SK-N-SH (cell line): ENCODE results near the gene MEF2C. TPM values are rescaled to one million over a fixed set of nuclear protein-coding genes. Genes with fewer than 3 reads are reported as not detected.

Source experiments
- CTCF ChIA-PET: fragments of 300-600, 350-600 bp; formaldehyde crosslinking; extraction: SDS; loops from one replicate; lab custom pipeline; 2021; lab: Yijun Ruan, JAX
- POLR2A ChIA-PET: fragments of 350-600 bp; sonication (Branson Sonifier 250); formaldehyde crosslinking; extraction: SDS; loops from one replicate; lab custom pipeline; 2020; ENCODE audit warnings: antibody characterized with exemption, inconsistent platforms; lab: Yijun Ruan, JAX
- DNase-seq: peaks from one replicate; pipeline ENCODE4 v3.0.0; 2012
- H2AFZ ChIP-seq: fragments of 200-600 bp; sonication (generic); 2 replicates; pipeline ENCODE4 v1.8.1; 2016; ENCODE audit warnings: antibody characterized with exemption, mild to moderate bottlenecking, low read depth
- H3F3A ChIP-seq: fragments of 200-600 bp; sonication (generic); replicated peaks from 2 replicates; pipeline ENCODE3; 2016; ENCODE audit warnings: antibody characterized with exemption, mild to moderate bottlenecking; ENCODE audit not compliant: insufficient read depth
- H3K27ac ChIP-seq, 2 experiments: fragments of 200-500 bp in 1 of 2; fragments of 200-600 bp in 1 of 2; sonication (Bioruptor generic) in 1 of 2; sonication (generic), shearing (Covaris generic) in 1 of 2; 2 replicates each; pipeline versions ENCODE4 v1.5.1 to v1.6.1; 2014 to 2016; ENCODE audit warnings: low read depth in 2 of 2, inconsistent platforms in 1 of 2, low read length in 1 of 2, mild to moderate bottlenecking in 1 of 2, mixed read lengths in 1 of 2
- H3K27me3 ChIP-seq: fragments of 200-600 bp; sonication (generic), shearing (Covaris generic); 2 replicates; pipeline ENCODE4 v1.6.1; 2016; ENCODE audit warnings: mixed run types; ENCODE audit not compliant: insufficient read depth
- H3K36me3 ChIP-seq, 2 experiments: fragments of 200-500 bp in 1 of 2; fragments of 200-600 bp in 1 of 2; sonication (Bioruptor generic) in 1 of 2; sonication (generic) in 1 of 2; replicated peaks in 1 of 2; 2 replicates each; pipeline versions ENCODE3 to v1.5.1; 2014 to 2016; ENCODE audit warnings: low read length in 1 of 2, mild to moderate bottlenecking in 1 of 2; ENCODE audit not compliant: insufficient read depth in 2 of 2, control insufficient read depth in 1 of 2
- H3K4me1 ChIP-seq, 2 experiments: fragments of 200-500 bp in 1 of 2; fragments of 200-600 bp in 1 of 2; sonication (Bioruptor generic) in 1 of 2; sonication (generic), shearing (Covaris generic) in 1 of 2; 2 replicates each; pipeline versions ENCODE4 v1.5.1 to v1.6.1; 2014 to 2016; ENCODE audit warnings: low read depth in 1 of 2, low read length in 1 of 2, mixed run types in 1 of 2; ENCODE audit not compliant: insufficient read depth in 2 of 2, control insufficient read depth in 1 of 2
- H3K4me2 ChIP-seq: fragments of 200-600 bp; sonication (generic), shearing (Covaris generic); 2 replicates; pipeline ENCODE4 v1.6.1; 2017; ENCODE audit warnings: mixed run types
- H3K4me3 ChIP-seq, 2 experiments: fragments of 200-500 bp in 1 of 2; fragments of 200-600 bp in 1 of 2; sonication (Bioruptor generic) in 1 of 2; sonication (generic), shearing (Covaris generic) in 1 of 2; 2 replicates each; pipeline versions ENCODE4 v1.5.1 to v1.8.1; 2014 to 2016; ENCODE audit warnings: low read depth in 2 of 2, inconsistent platforms in 1 of 2, low read length in 1 of 2, mild to moderate bottlenecking in 1 of 2, mixed read lengths in 1 of 2, moderate library complexity in 1 of 2
- H3K79me2 ChIP-seq: fragments of 200-600 bp; sonication (generic); 2 replicates; pipeline ENCODE4 v1.8.1; 2017; ENCODE audit warnings: mild to moderate bottlenecking; ENCODE audit not compliant: insufficient read depth
- H3K9ac ChIP-seq: fragments of 200-600 bp; sonication (generic); 2 replicates; pipeline ENCODE4 v1.6.1; 2017; ENCODE audit warnings: mixed run types
- H3K9me2 ChIP-seq: fragments of 200-600 bp; sonication (generic); 2 replicates; pipeline ENCODE4 v1.6.1; 2017; ENCODE audit warnings: mixed run types
- H3K9me3 ChIP-seq: fragments of 200-600 bp; sonication (generic); 2 replicates; pipeline ENCODE4 v1.6.1; 2017; ENCODE audit warnings: mixed run types, mild to moderate bottlenecking, moderate library complexity
- H4K20me1 ChIP-seq: fragments of 200-600 bp; sonication (generic); 2 replicates; pipeline ENCODE4 v1.6.1; 2017; ENCODE audit warnings: mild to moderate bottlenecking, mixed run types; ENCODE audit not compliant: insufficient read depth
- CHD2 ChIP-seq: fragments of 150-350 bp; IDR thresholded peaks from 2 replicates; pipeline ENCODE4 v1.6.1; 2018; ENCODE audit warnings: low read length; ENCODE audit not compliant: partially characterized antibody
- ELF1 ChIP-seq: IDR thresholded peaks from 2 replicates; pipeline ENCODE4 v1.4.0; 2012
- EP300 ChIP-seq, 2 experiments: IDR thresholded peaks; 2 replicates each; pipeline versions ENCODE4 v1.4.0 to v1.6.1; 2012; ENCODE audit warnings: borderline replicate concordance in 1 of 2, low read depth in 1 of 2, low read length in 1 of 2
- FOSL2 ChIP-seq: IDR thresholded peaks from 2 replicates; pipeline ENCODE4 v1.4.0; 2012; ENCODE audit warnings: low read depth, mild to moderate bottlenecking, moderate library complexity, borderline replicate concordance
- FOXJ3 ChIP-seq: sonication (generic); formaldehyde crosslinking; IDR thresholded peaks from 2 replicates; pipeline ENCODE4 v1.5.1; 2020; ENCODE audit warnings: mild to moderate bottlenecking, missing genetic modification reagents
- FOXM1 ChIP-seq: IDR thresholded peaks from 2 replicates; pipeline ENCODE4 v1.4.0; 2012; ENCODE audit warnings: low read depth, mild to moderate bottlenecking
- GABPA ChIP-seq: IDR thresholded peaks from 2 replicates; pipeline ENCODE4 v1.4.0; 2012; ENCODE audit warnings: low read depth, mild to moderate bottlenecking
- MXI1 ChIP-seq: IDR thresholded peaks from 2 replicates; pipeline ENCODE4 v1.6.1; 2012; ENCODE audit warnings: mild to moderate bottlenecking, low read depth, low read length, improper control_type of control experiment
- NFIC ChIP-seq: IDR thresholded peaks from 2 replicates; pipeline ENCODE4 v1.4.0; 2012; ENCODE audit warnings: borderline replicate concordance
- NRF1 ChIP-seq: IDR thresholded peaks from 2 replicates; pipeline ENCODE4 v1.6.1; 2012; ENCODE audit warnings: low read depth, mild to moderate bottlenecking, low read length
- PBX3 ChIP-seq: IDR thresholded peaks from 2 replicates; pipeline ENCODE4; 2012
- POLR2AphosphoS5 ChIP-seq: IDR thresholded peaks from 2 replicates; pipeline ENCODE4 v1.6.1; 2012; ENCODE audit warnings: low read depth, low read length
- RAD21 ChIP-seq: IDR thresholded peaks from 2 replicates; pipeline ENCODE4 v1.6.1; 2012; ENCODE audit warnings: mild to moderate bottlenecking, low read length
- RCOR1 ChIP-seq: fragments of 150-350 bp; IDR thresholded peaks from 2 replicates; pipeline ENCODE4 v1.6.1; 2017; ENCODE audit warnings: antibody characterized with exemption, low read length
- RXRA ChIP-seq: IDR thresholded peaks from 2 replicates; pipeline ENCODE4 v1.4.0; 2012; ENCODE audit warnings: low read depth, mild to moderate bottlenecking, borderline replicate concordance
- SMC3 ChIP-seq: IDR thresholded peaks from 2 replicates; pipeline ENCODE4 v1.6.1; 2012; ENCODE audit warnings: low read depth, low read length, improper control_type of control experiment
- TCF12 ChIP-seq: IDR thresholded peaks from 2 replicates; pipeline ENCODE4 v1.4.0; 2012
- YY1 ChIP-seq: IDR thresholded peaks from 2 replicates; pipeline ENCODE4 v1.4.0; 2012; ENCODE audit warnings: low read depth, mild to moderate bottlenecking
- WGBS: methylation state at CpG from one replicate; pipeline ENCODE4 v1.1.6; 2017; ENCODE audit warnings: low lambda C conversion rate; 5-methylcytosine and 5-hydroxymethylcytosine counted together
- polyA plus RNA-seq, 3 experiments: library from polyadenylated mRNA; depleted of rRNA; stranded (reverse); fragments of >200 nt; gene quantifications; 2 replicates each; pipeline ENCODE4 v1.2.3, GENCODE V29; 2012
- TF ChIP-seq, protein P1 (sequence below): IDR thresholded peaks from 2 replicates; pipeline ENCODE4 v1.4.0; 2012; ENCODE audit warnings: low read depth, borderline replicate concordance

The MEF2C gene
- polyA plus RNA-seq, 1 of the 3 experiments (the other 2 are of a cell fraction) = 1.2 TPM

DNA sequence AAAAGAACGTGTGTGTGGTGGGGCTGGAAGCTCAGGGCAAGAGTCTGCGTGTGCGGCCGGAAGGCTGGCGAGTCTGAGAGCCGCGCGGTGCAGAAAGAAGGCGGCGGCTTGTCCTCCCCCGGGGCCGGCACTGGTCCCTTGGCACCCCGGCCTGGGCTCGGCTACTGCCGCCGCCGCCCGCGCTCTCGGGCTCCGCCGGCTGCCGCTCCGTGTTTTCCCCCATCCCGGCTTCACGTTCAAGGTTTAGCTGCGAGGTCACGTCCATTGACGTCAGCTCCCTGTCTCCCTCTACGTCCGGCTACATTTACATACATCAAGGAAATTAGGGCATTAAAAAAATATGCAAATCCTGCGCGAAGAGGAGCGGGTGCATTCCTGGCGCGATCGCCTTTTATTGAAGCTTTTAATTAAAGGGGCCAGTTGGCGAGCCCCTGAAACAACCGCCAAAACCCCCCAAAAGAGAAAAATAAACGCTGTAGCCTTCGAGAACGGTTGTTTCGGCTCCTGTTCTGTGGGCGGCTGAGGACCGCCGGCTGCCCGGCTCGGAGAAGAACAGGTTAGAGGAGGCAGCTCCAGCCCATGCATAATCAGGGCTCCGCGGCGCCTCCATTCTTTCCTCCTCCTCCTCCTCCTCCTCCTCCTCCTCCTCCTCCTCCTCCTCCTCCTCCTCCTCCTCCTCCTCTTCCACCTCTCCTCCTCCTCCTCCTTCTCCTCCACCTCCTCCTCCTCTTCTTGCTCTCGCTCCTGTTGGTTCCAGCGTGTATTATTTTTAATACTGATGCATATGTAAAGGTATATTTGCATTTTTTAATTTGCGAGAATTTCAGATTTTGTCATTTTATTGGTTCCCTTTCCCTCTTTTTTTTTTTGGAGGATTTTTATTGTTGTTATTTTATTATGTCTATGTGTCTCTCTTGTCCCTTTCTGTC, 207.0 kb downstream of the MEF2C start:
- Histone ChIP-seq H3K79me2 (no peaks in the 10 kb centered on the region), H3K4me1 (peaks cover 6 to 15% of the 10 kb centered on the region in 2 experiments; a peak in 1 of 4 replicates), H2AFZ (no peak overlapping the region), H3K36me3 (no peaks in the 10 kb centered on the region), H3K9ac (no peak overlapping the region), H3K9me2 (no peaks in the 10 kb centered on the region), H3K9me3 (no peaks in the 10 kb centered on the region), H3K27ac (no peak overlapping the region), H3K27me3 (peaks cover 94% of the 10 kb centered on the region), H4K20me1 (no peaks in the 10 kb centered on the region), H3K4me3 (peak overlapping the region; percentile 31 to 37; a peak in 3 of 4 replicates), H3F3A (peaks cover 4% of the 10 kb centered on the region), H3K4me2 (peak overlapping the region; percentile 67)
- CTCF ChIA-PET = interaction anchor here (0.9 to 2.4 kb wide), 5 partner anchors 15 to 895 kb away, joined by 3 to 21 read pairs (median 3); no protein-coding TSS in a partner anchor
- POLR2A ChIA-PET = no interaction called here
- no peak for TF ChIP-seq MXI1
- TF ChIP-seq ELF1 = no peak
- TF ChIP-seq YY1 = no peak
- TF ChIP-seq TCF12 = no peak
- TF ChIP-seq PBX3 = no peak
- TF ChIP-seq FOXM1 = no peak
- TF ChIP-seq CHD2 = no peak
- TF ChIP-seq POLR2AphosphoS5 = no peak
- TF ChIP-seq RXRA = no peak
- TF ChIP-seq, protein P1, sequence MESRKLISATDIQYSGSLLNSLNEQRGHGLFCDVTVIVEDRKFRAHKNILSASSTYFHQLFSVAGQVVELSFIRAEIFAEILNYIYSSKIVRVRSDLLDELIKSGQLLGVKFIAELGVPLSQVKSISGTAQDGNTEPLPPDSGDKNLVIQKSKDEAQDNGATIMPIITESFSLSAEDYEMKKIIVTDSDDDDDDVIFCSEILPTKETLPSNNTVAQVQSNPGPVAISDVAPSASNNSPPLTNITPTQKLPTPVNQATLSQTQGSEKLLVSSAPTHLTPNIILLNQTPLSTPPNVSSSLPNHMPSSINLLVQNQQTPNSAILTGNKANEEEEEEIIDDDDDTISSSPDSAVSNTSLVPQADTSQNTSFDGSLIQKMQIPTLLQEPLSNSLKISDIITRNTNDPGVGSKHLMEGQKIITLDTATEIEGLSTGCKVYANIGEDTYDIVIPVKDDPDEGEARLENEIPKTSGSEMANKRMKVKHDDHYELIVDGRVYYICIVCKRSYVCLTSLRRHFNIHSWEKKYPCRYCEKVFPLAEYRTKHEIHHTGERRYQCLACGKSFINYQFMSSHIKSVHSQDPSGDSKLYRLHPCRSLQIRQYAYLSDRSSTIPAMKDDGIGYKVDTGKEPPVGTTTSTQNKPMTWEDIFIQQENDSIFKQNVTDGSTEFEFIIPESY = no peak
- TF ChIP-seq RCOR1 = no peak
- DNase-seq = peak; percentile 78
- 5% methylated on average over 40 of the region's 54 CpGs for WGBS

GRCh38 chr5:88675168-88675707, 207.7 kb downstream of the MEF2C start:
- H2AFZ ChIP-seq = 0 out of 2 replicates have a peak overlapping the region, but pooled peaks have one; percentile 70
- no peaks in the 10 kb centered on the region for H3K9me3 ChIP-seq
- H3K36me3 ChIP-seq = no peaks in the 10 kb centered on the region
- peak overlapping the region; percentile 22 to 37; a peak in 3 of 4 replicates for H3K4me3 ChIP-seq
- H3K27me3 ChIP-seq = peaks cover 87% of the 10 kb centered on the region
- H3K4me2 ChIP-seq = peak overlapping the region; percentile 74
- no peak overlapping the region for H3K9ac ChIP-seq
- H3K9me2 ChIP-seq = no peaks in the 10 kb centered on the region
- no peak for DNase-seq
- TF ChIP-seq POLR2AphosphoS5 (no peak), FOSL2 (no peak), NFIC (no peak), RXRA (no peak), ELF1 (no peak), EP300 (IDR thresholded peaks at IDR 0.05; ENCODE audit: borderline replicate concordance in 1 of 2, low read depth in 1 of 2, low read length in 1 of 2) (no peak), GABPA (no peak), FOXM1 (no peak), FOXJ3 (CRISPR knock-in tag) (no peak), SMC3 (no peak), MXI1 (no peak), RAD21 (no peak), NRF1 (no peak)
- H4K20me1 ChIP-seq = no peaks in the 10 kb centered on the region
- WGBS = 27% methylated on average over 19 of the region's 19 CpGs
- no peaks in the 10 kb centered on the region for H3K79me2 ChIP-seq
- ChIA-PET POLR2A (no interaction called here), CTCF (interaction anchor here (0.9 to 2.4 kb wide), 5 partner anchors 16 to 894 kb away, joined by 3 to 21 read pairs (median 3); no protein-coding TSS in a partner anchor)
- no peak overlapping the region for H3K27ac ChIP-seq
- H3F3A ChIP-seq = peaks cover 4% of the 10 kb centered on the region
- H3K4me1 ChIP-seq = peaks cover 2 to 14% of the 10 kb centered on the region in 2 experiments; a peak in 1 of 4 replicates
